WTC11 (cell line): ENCODE data around the gene FAM3D. TPM values are rescaled to one million over a fixed set of nuclear protein-coding genes. Genes with fewer than 3 reads are reported as not detected.

Experiments
- ATAC-seq: fragments of 200-7000 bp; cut with Tn5 transposase; 2 replicates; pipeline ENCODE4 v1.10.0; 2021; ENCODE audit warnings: mild to moderate bottlenecking, moderate library complexity
- CTCF ChIA-PET: fragments of 300-600 bp; sonication (Branson Sonifier 250); formaldehyde crosslinking; loops from one replicate; lab custom pipeline; 2021; ENCODE audit warnings: antibody characterized with exemption; lab: Charles Lee
- POLR2A ChIA-PET: fragments of 350-600 bp; sonication (Branson Sonifier 250); formaldehyde crosslinking; loops from one replicate; lab custom pipeline; 2021; ENCODE audit warnings: antibody characterized with exemption; lab: Charles Lee
- DNase-seq: peaks from one replicate; pipeline ENCODE4 v3.0.0; 2021; ENCODE audit warnings: low spot score
- H3K27ac Mint-ChIP-seq: 2 replicates; pipeline ENCODE4 v1.8.0; 2021; ENCODE audit warnings: mixed read lengths
- H3K27me3 Mint-ChIP-seq: 2 replicates; pipeline ENCODE4 v1.8.0; 2021; ENCODE audit warnings: low read depth, mild to moderate bottlenecking, moderate library complexity, mixed read lengths
- H3K36me3 Mint-ChIP-seq: 2 replicates; pipeline ENCODE4 v1.8.0; 2021; ENCODE audit warnings: mixed read lengths
- H3K4me1 Mint-ChIP-seq: 2 replicates; pipeline ENCODE4 v1.8.0; 2022; ENCODE audit warnings: mixed read lengths
- H3K4me3 Mint-ChIP-seq: 2 replicates; pipeline ENCODE4 v1.8.0; 2021; ENCODE audit warnings: mild to moderate bottlenecking, moderate library complexity, mixed read lengths
- H3K9me3 Mint-ChIP-seq: 2 replicates; pipeline ENCODE4 v1.8.0; 2021; ENCODE audit warnings: mixed read lengths
- ELF4 ChIP-seq: sonication (generic); formaldehyde crosslinking; IDR thresholded peaks from 2 replicates; pipeline ENCODE4 v1.8.1; 2022; ENCODE audit warnings: low read depth, mild to moderate bottlenecking, moderate library complexity, missing genetic modification reagents
- MXD4 ChIP-seq: fragments of 250-450 bp; sonication (Bioruptor Pico); IDR thresholded peaks from 2 replicates; pipeline ENCODE4 v1.8.0; 2021; ENCODE audit warnings: mild to moderate bottlenecking, moderate library complexity, borderline replicate concordance
- NR1H2 ChIP-seq: sonication (generic); formaldehyde crosslinking; IDR thresholded peaks from 2 replicates; pipeline ENCODE4 v1.9.0; 2021; ENCODE audit warnings: mild to moderate bottlenecking, moderate library complexity, missing genetic modification reagents
- RELA ChIP-seq: sonication (generic); formaldehyde crosslinking; IDR thresholded peaks from 2 replicates; pipeline ENCODE4 v1.8.1; 2022; ENCODE audit warnings: missing genetic modification reagents, mild to moderate bottlenecking, borderline replicate concordance
- SP1 ChIP-seq: sonication (generic); formaldehyde crosslinking; conservative IDR thresholded peaks from 2 replicates; pipeline ENCODE4 v1.8.1; 2022; ENCODE audit warnings: missing genetic modification reagents
- TEAD1 ChIP-seq: sonication (generic); formaldehyde crosslinking; IDR thresholded peaks from 2 replicates; pipeline ENCODE4 v1.8.0; 2022; ENCODE audit warnings: mild to moderate bottlenecking, missing genetic modification reagents
- ZNF121 ChIP-seq: sonication (generic); formaldehyde crosslinking; IDR thresholded peaks from 2 replicates; pipeline ENCODE4 v1.8.0; 2023; ENCODE audit warnings: missing genetic modification reagents
- ZNF396 ChIP-seq: fragments of 250-450 bp; sonication (Bioruptor Pico); IDR thresholded peaks from 2 replicates; pipeline ENCODE4 v1.8.0; 2021; ENCODE audit warnings: mild to moderate bottlenecking, moderate library complexity, borderline replicate concordance
- ZNF416 ChIP-seq: fragments of 250-450 bp; sonication (Bioruptor Pico); IDR thresholded peaks from 2 replicates; pipeline ENCODE4 v1.9.0; 2021; ENCODE audit warnings: mild to moderate bottlenecking, inconsistent platforms
- ZNF423 ChIP-seq: fragments of 250-450 bp; sonication (Bioruptor Pico); IDR thresholded peaks from 2 replicates; pipeline ENCODE4 v2.1.2; 2022; ENCODE audit warnings: mild to moderate bottlenecking, moderate library complexity
- total RNA-seq: library from RNA; stranded (reverse); gene quantifications from 3 replicates; pipeline ENCODE4 v1.2.3, GENCODE V29; 2021
- TF ChIP-seq, protein P1 (sequence below): sonication (generic); formaldehyde crosslinking; IDR thresholded peaks from 2 replicates; pipeline ENCODE4 v1.8.1; 2023; ENCODE audit warnings: mild to moderate bottlenecking, missing genetic modification reagents, borderline replicate concordance
- TF ChIP-seq, protein P2 (sequence below): fragments of 250-450 bp; sonication (Bioruptor Pico); IDR thresholded peaks from 2 replicates; pipeline ENCODE4 v1.9.0; 2021; ENCODE audit warnings: mild to moderate bottlenecking
- TF ChIP-seq, protein P3 (sequence below): fragments of 250-450 bp; sonication (Bioruptor Pico); IDR thresholded peaks from 2 replicates; pipeline ENCODE4 v1.9.0; 2021; ENCODE audit warnings: mild to moderate bottlenecking
- TF ChIP-seq, protein P4 (sequence below): sonication (generic); formaldehyde crosslinking; IDR thresholded peaks from 2 replicates; pipeline ENCODE4 v1.8.1; 2023; ENCODE audit warnings: mild to moderate bottlenecking, missing genetic modification reagents, moderate library complexity
- TF ChIP-seq, protein P5 (sequence below): fragments of 250-450 bp; sonication (Bioruptor Pico); conservative IDR thresholded peaks from 2 replicates; pipeline ENCODE4 v1.9.0; 2021; ENCODE audit warnings: mild to moderate bottlenecking
- TF ChIP-seq, protein P6 (sequence below): sonication (generic); formaldehyde crosslinking; IDR thresholded peaks from 2 replicates; pipeline ENCODE4 v1.8.1; 2022; ENCODE audit warnings: missing genetic modification reagents, borderline replicate concordance
- TF ChIP-seq, protein P7 (sequence below): fragments of 250-450 bp; sonication (Bioruptor Pico); IDR thresholded peaks from 2 replicates; pipeline ENCODE4 v1.9.0; 2021; ENCODE audit warnings: moderate library complexity, mild to moderate bottlenecking, inconsistent platforms, borderline replicate concordance
- TF ChIP-seq, protein P8 (sequence below): sonication (generic); formaldehyde crosslinking; IDR thresholded peaks from 2 replicates; pipeline ENCODE4 v1.8.1; 2023; ENCODE audit warnings: mild to moderate bottlenecking, moderate library complexity, missing genetic modification reagents

The FAM3D gene
- total RNA-seq, 1 experiment from 2014 or later = 0.66 TPM

DNA sequence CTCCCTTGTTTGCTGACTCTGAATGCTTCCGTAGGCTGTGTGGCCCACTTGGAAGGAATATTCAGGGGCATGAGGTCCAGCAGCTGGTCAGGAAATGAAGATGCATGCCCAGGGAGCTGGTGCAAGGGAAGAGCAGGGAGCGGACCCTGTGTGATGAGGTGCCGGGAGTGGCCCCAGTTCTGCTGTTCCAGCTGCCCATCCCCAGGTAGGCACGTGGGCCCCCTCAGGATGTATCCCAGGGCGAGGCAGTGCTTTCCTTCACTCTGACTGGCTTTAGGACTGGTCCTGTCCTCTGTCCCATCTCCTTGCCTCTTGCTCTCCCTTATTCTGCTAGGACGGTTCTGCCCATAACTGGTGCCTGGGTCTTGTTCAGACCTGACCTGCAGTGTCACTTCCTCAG lies 1.1 kb upstream of the FAM3D start (continued):
- TF ChIP-seq, protein P1, sequence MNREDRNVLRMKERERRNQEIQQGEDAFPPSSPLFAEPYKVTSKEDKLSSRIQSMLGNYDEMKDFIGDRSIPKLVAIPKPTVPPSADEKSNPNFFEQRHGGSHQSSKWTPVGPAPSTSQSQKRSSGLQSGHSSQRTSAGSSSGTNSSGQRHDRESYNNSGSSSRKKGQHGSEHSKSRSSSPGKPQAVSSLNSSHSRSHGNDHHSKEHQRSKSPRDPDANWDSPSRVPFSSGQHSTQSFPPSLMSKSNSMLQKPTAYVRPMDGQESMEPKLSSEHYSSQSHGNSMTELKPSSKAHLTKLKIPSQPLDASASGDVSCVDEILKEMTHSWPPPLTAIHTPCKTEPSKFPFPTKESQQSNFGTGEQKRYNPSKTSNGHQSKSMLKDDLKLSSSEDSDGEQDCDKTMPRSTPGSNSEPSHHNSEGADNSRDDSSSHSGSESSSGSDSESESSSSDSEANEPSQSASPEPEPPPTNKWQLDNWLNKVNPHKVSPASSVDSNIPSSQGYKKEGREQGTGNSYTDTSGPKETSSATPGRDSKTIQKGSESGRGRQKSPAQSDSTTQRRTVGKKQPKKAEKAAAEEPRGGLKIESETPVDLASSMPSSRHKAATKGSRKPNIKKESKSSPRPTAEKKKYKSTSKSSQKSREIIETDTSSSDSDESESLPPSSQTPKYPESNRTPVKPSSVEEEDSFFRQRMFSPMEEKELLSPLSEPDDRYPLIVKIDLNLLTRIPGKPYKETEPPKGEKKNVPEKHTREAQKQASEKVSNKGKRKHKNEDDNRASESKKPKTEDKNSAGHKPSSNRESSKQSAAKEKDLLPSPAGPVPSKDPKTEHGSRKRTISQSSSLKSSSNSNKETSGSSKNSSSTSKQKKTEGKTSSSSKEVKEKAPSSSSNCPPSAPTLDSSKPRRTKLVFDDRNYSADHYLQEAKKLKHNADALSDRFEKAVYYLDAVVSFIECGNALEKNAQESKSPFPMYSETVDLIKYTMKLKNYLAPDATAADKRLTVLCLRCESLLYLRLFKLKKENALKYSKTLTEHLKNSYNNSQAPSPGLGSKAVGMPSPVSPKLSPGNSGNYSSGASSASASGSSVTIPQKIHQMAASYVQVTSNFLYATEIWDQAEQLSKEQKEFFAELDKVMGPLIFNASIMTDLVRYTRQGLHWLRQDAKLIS (CRISPR knock-in tag) = no peak
- TF ChIP-seq RELA (CRISPR knock-in tag) = no peak
- no peak for TF ChIP-seq MXD4 (CRISPR knock-in tag)
- TF ChIP-seq, protein P2, sequence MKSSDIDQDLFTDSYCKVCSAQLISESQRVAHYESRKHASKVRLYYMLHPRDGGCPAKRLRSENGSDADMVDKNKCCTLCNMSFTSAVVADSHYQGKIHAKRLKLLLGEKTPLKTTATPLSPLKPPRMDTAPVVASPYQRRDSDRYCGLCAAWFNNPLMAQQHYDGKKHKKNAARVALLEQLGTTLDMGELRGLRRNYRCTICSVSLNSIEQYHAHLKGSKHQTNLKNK (CRISPR knock-in tag) = no peak
- TF ChIP-seq, protein P3, sequence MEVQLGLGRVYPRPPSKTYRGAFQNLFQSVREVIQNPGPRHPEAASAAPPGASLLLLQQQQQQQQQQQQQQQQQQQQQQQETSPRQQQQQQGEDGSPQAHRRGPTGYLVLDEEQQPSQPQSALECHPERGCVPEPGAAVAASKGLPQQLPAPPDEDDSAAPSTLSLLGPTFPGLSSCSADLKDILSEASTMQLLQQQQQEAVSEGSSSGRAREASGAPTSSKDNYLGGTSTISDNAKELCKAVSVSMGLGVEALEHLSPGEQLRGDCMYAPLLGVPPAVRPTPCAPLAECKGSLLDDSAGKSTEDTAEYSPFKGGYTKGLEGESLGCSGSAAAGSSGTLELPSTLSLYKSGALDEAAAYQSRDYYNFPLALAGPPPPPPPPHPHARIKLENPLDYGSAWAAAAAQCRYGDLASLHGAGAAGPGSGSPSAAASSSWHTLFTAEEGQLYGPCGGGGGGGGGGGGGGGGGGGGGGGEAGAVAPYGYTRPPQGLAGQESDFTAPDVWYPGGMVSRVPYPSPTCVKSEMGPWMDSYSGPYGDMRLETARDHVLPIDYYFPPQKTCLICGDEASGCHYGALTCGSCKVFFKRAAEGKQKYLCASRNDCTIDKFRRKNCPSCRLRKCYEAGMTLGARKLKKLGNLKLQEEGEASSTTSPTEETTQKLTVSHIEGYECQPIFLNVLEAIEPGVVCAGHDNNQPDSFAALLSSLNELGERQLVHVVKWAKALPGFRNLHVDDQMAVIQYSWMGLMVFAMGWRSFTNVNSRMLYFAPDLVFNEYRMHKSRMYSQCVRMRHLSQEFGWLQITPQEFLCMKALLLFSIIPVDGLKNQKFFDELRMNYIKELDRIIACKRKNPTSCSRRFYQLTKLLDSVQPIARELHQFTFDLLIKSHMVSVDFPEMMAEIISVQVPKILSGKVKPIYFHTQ (CRISPR knock-in tag) = no peak
- TF ChIP-seq, protein P4, sequence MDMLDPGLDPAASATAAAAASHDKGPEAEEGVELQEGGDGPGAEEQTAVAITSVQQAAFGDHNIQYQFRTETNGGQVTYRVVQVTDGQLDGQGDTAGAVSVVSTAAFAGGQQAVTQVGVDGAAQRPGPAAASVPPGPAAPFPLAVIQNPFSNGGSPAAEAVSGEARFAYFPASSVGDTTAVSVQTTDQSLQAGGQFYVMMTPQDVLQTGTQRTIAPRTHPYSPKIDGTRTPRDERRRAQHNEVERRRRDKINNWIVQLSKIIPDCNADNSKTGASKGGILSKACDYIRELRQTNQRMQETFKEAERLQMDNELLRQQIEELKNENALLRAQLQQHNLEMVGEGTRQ (CRISPR knock-in tag) = no peak
- no peak for TF ChIP-seq ZNF423 (CRISPR knock-in tag)
- TF ChIP-seq, protein P5, sequence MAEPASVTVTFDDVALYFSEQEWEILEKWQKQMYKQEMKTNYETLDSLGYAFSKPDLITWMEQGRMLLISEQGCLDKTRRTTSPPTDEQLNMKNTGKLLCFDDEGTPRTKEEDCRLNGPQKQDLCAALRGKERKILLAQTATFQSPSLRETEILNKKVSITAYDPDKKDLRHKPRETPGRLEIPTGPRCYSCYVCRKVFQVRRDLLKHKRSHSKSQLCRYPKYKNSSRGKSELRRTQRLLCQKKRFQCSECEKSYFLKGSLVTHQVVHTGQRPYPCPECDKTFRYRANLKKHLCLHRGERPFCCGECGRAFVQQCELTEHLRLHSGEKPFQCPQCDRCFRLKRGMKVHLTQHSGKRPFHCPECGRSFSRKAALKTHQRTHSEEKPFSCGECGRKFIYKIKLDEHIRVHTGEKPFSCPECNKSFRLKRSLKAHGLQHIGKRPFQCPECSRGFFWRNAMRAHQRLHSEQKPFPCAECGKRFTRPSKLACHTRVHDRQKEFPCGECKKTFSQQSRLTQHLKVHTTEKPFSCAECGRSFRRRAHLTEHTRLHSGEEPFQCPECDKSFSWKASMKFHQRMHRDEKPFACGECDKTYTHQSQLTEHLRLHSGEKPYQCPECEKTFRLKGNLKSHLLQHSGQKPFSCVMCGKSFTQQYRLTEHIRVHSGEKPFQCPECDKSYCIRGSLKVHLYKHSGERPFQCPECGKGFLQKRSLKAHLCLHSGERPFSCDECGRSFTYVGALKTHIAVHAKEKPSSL = no peak
- TF ChIP-seq, protein P6, sequence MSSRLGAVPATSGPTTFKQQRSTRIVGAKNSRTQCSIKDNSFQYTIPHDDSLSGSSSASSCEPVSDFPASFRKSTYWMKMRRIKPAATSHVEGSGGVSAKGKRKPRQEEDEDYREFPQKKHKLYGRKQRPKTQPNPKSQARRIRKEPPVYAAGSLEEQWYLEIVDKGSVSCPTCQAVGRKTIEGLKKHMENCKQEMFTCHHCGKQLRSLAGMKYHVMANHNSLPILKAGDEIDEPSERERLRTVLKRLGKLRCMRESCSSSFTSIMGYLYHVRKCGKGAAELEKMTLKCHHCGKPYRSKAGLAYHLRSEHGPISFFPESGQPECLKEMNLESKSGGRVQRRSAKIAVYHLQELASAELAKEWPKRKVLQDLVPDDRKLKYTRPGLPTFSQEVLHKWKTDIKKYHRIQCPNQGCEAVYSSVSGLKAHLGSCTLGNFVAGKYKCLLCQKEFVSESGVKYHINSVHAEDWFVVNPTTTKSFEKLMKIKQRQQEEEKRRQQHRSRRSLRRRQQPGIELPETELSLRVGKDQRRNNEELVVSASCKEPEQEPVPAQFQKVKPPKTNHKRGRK (CRISPR knock-in tag) = no peak
- TF ChIP-seq, protein P7, sequence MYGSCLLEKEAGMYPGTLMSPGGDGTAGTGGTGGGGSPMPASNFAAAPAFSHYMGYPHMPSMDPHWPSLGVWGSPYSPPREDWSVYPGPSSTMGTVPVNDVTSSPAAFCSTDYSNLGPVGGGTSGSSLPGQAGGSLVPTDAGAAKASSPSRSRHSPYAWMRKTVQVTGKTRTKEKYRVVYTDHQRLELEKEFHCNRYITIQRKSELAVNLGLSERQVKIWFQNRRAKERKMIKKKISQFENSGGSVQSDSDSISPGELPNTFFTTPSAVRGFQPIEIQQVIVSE (CRISPR knock-in tag) = no peak

DNA sequence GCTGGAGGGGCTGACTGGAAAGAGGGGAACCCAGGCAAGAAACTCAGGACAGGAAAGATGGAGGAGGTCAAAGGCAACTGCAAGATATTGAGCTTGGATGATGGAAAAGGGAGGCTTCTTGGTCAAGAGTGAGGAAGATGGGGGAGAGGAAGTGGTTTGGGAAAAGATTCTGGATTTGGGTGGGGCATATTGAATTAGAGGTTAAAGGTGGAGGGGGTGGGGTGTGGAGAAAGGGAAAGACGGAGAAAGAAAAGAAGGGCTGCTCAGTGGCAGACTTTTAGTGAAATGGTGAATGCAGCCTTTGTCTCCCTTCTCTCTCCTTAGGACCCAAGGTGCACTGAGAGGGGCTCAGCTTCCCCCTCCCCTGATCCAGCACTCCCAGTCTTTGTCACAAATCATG lies 655 bp upstream of the FAM3D start:
- Mint-ChIP-seq H3K4me1 (peaks cover 8% of the 10 kb centered on the region; the same call in 1 of the 2 replicates), H3K27me3 (no peaks in the 10 kb centered on the region; the same call in 1 of the 2 replicates), H3K36me3 (peaks cover 2% of the 10 kb centered on the region; the same call in 1 of the 2 replicates), H3K4me3 (no peak overlapping the region), H3K27ac (no peak overlapping the region), H3K9me3 (peaks cover 4% of the 10 kb centered on the region)
- ChIA-PET POLR2A (interaction anchor here (0.7 kb wide), 1 partner anchor 330 kb away, joined by 9 read pairs; no protein-coding TSS in a partner anchor), CTCF (no interaction called here)
- DNase-seq = no peak
- no peak for ATAC-seq
- TF ChIP-seq ZNF416 (CRISPR knock-in tag) = no peak
- no peak for TF ChIP-seq SP1 (CRISPR knock-in tag)
- TF ChIP-seq ELF4 (CRISPR knock-in tag) = no peak
- TF ChIP-seq, protein P2 (CRISPR knock-in tag) = no peak
- no peak for TF ChIP-seq TEAD1 (CRISPR knock-in tag)
- TF ChIP-seq, protein P5 = no peak
- TF ChIP-seq ZNF121 = no peak
- no peak for TF ChIP-seq NR1H2
- TF ChIP-seq ZNF396 (CRISPR knock-in tag) = no peak
- TF ChIP-seq, protein P8, sequence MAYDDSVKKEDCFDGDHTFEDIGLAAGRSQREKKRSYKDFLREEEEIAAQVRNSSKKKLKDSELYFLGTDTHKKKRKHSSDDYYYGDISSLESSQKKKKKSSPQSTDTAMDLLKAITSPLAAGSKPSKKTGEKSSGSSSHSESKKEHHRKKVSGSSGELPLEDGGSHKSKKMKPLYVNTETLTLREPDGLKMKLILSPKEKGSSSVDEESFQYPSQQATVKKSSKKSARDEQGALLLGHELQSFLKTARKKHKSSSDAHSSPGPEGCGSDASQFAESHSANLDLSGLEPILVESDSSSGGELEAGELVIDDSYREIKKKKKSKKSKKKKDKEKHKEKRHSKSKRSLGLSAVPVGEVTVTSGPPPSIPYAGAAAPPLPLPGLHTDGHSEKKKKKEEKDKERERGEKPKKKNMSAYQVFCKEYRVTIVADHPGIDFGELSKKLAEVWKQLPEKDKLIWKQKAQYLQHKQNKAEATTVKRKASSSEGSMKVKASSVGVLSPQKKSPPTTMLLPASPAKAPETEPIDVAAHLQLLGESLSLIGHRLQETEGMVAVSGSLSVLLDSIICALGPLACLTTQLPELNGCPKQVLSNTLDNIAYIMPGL (CRISPR knock-in tag) = no peak
